ENCODE results near the gene ZNF609. TPM values are rescaled to one million over a fixed set of nuclear protein-coding genes. Genes with fewer than 3 reads are reported as not detected.

The ZNF609 gene
- total RNA-seq, 1 donor from 2014 or later, result 28.6 TPM

- no peak overlapping the region for H3K4me3 Mint-ChIP-seq
- intact Hi-C loops (cut with micrococcal nuclease), result no loop called here
- H3K4me1 Mint-ChIP-seq, result peaks cover 34% of the 10 kb centered on the region
- no peaks in the 10 kb centered on the region for H3K9me3 Mint-ChIP-seq
- TF ChIP-seq, protein P1, sequence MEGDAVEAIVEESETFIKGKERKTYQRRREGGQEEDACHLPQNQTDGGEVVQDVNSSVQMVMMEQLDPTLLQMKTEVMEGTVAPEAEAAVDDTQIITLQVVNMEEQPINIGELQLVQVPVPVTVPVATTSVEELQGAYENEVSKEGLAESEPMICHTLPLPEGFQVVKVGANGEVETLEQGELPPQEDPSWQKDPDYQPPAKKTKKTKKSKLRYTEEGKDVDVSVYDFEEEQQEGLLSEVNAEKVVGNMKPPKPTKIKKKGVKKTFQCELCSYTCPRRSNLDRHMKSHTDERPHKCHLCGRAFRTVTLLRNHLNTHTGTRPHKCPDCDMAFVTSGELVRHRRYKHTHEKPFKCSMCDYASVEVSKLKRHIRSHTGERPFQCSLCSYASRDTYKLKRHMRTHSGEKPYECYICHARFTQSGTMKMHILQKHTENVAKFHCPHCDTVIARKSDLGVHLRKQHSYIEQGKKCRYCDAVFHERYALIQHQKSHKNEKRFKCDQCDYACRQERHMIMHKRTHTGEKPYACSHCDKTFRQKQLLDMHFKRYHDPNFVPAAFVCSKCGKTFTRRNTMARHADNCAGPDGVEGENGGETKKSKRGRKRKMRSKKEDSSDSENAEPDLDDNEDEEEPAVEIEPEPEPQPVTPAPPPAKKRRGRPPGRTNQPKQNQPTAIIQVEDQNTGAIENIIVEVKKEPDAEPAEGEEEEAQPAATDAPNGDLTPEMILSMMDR (IDR thresholded peaks at IDR 0.05), result no peak
- ChIA-PET POLR2A (interaction anchor here (0.7 kb wide), 1 partner anchor 917 kb away, joined by 3 read pairs; no protein-coding TSS in a partner anchor), CTCF (no interaction called here)
- H3K36me3 Mint-ChIP-seq (ENCODE audit: low read depth), result peaks cover 11% of the 10 kb centered on the region
- ATAC-seq (ENCODE audit: low read depth), result no peak
- no peak for DNase-seq
- no peak overlapping the region for H3K27ac Mint-ChIP-seq
- no peaks in the 10 kb centered on the region for H3K27me3 Mint-ChIP-seq
These were observed 7.2 kb upstream of the ZNF609 start for GRCh38 chr15:64452988-64453688.

DNA sequence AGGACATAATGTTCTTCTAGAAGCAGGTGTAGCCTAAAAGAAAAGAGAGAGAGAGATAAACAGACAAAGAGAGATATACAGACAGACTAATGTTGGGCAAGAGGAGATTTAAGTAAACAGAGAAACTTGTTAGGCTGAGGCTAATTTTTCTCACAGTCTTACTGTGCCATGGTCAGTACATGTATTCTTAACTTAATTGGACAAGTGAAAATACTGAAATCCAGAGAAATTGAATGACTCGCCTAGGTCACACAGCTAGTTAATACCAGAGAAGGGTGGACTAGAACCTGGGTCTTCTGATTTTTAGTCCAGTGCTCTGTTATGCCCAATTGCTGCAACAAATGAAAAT is 6.7 kb upstream of the ZNF609 start:
- no peak for ATAC-seq (ENCODE audit: low read depth)
- DNase-seq, result no peak
- CTCF ChIA-PET, result no interaction called here
- H3K9me3 Mint-ChIP-seq, result no peaks in the 10 kb centered on the region
- no peak overlapping the region for H3K27ac Mint-ChIP-seq
- POLR2A ChIA-PET, result no interaction called here
- intact Hi-C loops (cut with micrococcal nuclease), result no loop called here
- H3K36me3 Mint-ChIP-seq (ENCODE audit: low read depth), result peaks cover 7% of the 10 kb centered on the region
- peaks cover 29% of the 10 kb centered on the region for H3K4me1 Mint-ChIP-seq
- no peaks in the 10 kb centered on the region for H3K27me3 Mint-ChIP-seq
- TF ChIP-seq, protein P1 (IDR thresholded peaks at IDR 0.05), result no peak
- no peak overlapping the region for H3K4me3 Mint-ChIP-seq

- H3K27ac Mint-ChIP-seq, result no peak overlapping the region
- no peak overlapping the region for H3K4me3 Mint-ChIP-seq
- ChIA-PET POLR2A (no interaction called here), CTCF (no interaction called here)
- DNase-seq, result no peak
- no peak for ATAC-seq (ENCODE audit: low read depth)
- intact Hi-C loops (cut with micrococcal nuclease), result no loop called here
- H3K9me3 Mint-ChIP-seq, result no peaks in the 10 kb centered on the region
- H3K27me3 Mint-ChIP-seq, result no peaks in the 10 kb centered on the region
- H3K36me3 Mint-ChIP-seq (ENCODE audit: low read depth), result peaks cover 7% of the 10 kb centered on the region
- TF ChIP-seq, protein P1 (IDR thresholded peaks at IDR 0.05), result no peak
- peaks cover 29% of the 10 kb centered on the region for H3K4me1 Mint-ChIP-seq
These were observed 6.1 kb upstream of the ZNF609 start for GRCh38 chr15:64454282-64454681.

GRCh38 chr15:64455961-64456371 is 4.4 kb upstream of the ZNF609 start:
- CTCF ChIA-PET, result interaction anchor here (1.4 kb wide), 1 partner anchor 45 kb away, joined by 3 read pairs; no protein-coding TSS in a partner anchor
- POLR2A ChIA-PET, result interaction anchor here (0.7 kb wide), 1 partner anchor 210 kb away, joined by 3 read pairs; no protein-coding TSS in a partner anchor
- H3K4me3 Mint-ChIP-seq, result peak overlapping the region; percentile 24

GRCh38 chr15:64456634-64457108 is 3.7 kb upstream of the ZNF609 start:
- CTCF ChIA-PET, result interaction anchor here (0.5 to 1.4 kb wide), 2 partner anchors 14 to 46 kb away, joined by 3 read pairs; no protein-coding TSS in a partner anchor
- intact Hi-C loops (cut with micrococcal nuclease), result no loop called here
- no peaks in the 10 kb centered on the region for H3K27me3 Mint-ChIP-seq
- H3K36me3 Mint-ChIP-seq (ENCODE audit: low read depth), result peaks cover 3% of the 10 kb centered on the region
- POLR2A ChIA-PET, result no interaction called here
- H3K27ac Mint-ChIP-seq, result no peak overlapping the region
- no peaks in the 10 kb centered on the region for H3K9me3 Mint-ChIP-seq
- H3K4me1 Mint-ChIP-seq, result peaks cover 38% of the 10 kb centered on the region
- ATAC-seq (ENCODE audit: low read depth) (no peak), DNase-seq (no peak)
- TF ChIP-seq, protein P1 (IDR thresholded peaks at IDR 0.05), result no peak
- H3K4me3 Mint-ChIP-seq, result no peak overlapping the region

More at GRCh38 chr15:64455961-64456371, 4.4 kb upstream of the ZNF609 start:
- ATAC-seq (ENCODE audit: low read depth), result peak; percentile 13
- TF ChIP-seq, protein P1 (IDR thresholded peaks at IDR 0.05), result no peak
- no peak for DNase-seq
- Mint-ChIP-seq H3K9me3 (no peaks in the 10 kb centered on the region), H3K4me1 (peaks cover 32% of the 10 kb centered on the region), H3K27me3 (no peaks in the 10 kb centered on the region), H3K36me3 (ENCODE audit: low read depth) (peaks cover 3% of the 10 kb centered on the region), H3K27ac (peak overlapping the region; percentile 5)
- intact Hi-C loops (cut with micrococcal nuclease), result no loop called here
